GM12874 (cell line): ENCODE results near the gene ANKUB1.

Experiments used
- CTCF ChIP-seq: IDR thresholded peaks from 2 replicates; pipeline ENCODE4 v1.5.1; 2011; ENCODE audit warnings: low read depth, mild to moderate bottlenecking, control low read depth, low read length, moderate library complexity; ENCODE audit not compliant: insufficient read depth

Gene ANKUB1

GRCh38 chr3:149753717-149754116 lies 38.6 kb downstream of the ANKUB1 start:
- no peak for TF ChIP-seq CTCF

DNA sequence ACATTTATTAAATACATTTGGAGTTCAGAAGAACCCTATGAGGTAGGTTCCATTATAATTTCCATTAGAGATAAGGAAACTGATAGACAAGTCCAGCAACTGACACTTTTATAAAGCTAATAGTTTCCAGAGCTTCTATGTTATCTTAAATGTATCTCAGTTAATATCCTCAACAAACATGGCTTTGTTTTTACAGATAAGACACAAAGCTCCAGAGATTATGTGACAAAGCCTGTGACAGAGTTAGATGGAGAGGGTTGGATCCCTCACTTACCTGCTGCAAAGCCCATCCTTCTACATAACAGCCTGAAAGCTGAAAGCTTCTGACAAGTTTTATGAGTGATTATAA lies 39.6 kb downstream of the ANKUB1 start:
- TF ChIP-seq CTCF: no peak

DNA sequence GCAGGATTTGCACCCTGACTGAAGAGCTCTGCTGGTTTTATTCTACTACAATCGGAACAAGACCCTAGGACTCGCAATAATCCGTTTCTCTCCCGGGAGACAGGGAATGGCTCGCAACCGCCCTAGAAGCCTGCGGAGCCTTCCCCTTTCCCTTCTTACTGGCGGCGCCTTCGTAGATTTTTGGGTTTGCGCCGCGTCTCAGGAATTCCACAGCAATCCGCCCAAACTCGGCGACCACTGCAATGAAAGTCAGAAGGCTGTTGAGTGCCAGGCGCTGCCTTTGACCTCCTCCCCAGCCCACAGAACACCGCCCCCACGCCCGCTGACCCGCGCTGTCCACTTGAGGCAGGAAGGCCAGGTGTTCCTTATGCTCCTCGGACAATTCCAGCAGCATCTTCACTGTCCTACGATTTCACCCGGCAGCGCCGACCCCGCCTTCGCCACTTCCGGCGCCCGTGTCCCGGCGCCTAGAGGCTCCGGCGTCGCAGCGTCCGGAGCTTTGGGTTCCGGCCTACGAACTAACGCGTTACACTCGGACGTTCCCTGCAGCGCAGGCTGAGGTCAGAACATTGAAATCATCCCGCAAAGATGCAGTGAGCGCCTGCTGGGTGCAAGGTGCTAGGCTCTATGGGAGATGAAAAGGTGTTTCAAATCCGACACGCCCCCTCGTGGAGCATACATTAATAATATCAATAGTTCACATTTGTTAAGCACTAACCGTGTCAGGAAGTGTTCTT lies 40.1 kb downstream of the ANKUB1 start, which contains the start of gene COMMD2:
COMMD2 (minus strand) TSS at position 439 of the 737 bp plus-strand sequence; CDS start at position 394, 45 bp downstream.
- TF ChIP-seq CTCF: peak; percentile 27; the same call in 1 of the 2 replicates

DNA sequence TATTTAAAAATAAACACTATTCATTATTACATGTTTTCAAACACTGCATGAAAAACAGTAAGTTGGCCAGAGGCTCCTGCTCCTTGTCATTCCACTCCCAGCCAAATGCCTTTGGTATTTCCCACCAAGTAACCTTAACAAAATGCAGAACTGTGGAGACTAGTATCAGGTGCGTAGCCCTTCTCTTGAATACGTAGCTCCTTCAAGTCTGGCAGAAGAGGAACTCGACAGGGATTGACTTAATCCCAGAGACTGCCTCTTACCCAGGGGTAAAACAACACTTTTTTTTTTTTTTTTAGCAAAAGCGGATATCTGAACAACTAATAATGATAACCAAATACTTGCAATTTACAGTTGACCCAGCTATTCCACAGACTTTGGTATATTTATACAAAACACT lies 40.8 kb downstream of the ANKUB1 start:
- TF ChIP-seq CTCF: no peak

DNA sequence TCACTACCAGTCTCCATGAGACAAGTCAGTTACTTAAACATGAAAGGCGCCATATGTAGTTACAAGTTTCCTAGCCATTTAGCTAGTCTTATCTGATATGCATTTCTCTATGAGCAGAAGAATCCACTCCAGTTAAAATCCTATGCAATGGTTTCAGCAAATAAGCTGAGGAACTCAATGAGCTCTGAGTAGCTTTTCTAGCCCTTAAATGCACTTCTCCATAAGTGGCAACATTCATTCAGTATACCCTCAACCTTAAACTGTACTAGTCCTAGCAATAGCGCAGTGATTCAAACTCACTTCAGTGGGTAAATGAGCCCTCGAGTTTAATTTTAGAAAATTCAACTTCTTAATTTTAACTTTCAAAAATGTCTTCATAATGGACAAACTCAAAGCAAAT lies 47.7 kb downstream of the ANKUB1 start:
- TF ChIP-seq CTCF: no peak

DNA sequence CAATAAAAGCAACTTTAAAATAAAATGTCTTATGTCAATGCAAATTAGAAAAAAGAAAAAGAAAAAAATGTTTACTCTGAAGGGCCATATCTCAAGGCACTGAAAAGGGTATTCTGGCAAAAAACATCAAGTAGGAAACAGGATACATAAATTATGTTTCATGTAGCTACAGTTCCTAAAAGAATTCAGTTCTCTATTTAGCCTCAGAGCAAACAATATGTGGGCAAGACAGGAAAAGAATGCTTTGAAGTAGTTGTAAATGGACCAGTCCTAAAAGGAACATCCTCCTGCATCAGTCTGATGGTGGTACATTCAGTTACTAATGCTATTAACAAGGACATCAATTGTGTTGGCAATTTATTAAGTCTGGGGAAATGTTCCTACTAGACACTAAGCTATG lies 48.2 kb downstream of the ANKUB1 start:
- no peak for TF ChIP-seq CTCF

DNA sequence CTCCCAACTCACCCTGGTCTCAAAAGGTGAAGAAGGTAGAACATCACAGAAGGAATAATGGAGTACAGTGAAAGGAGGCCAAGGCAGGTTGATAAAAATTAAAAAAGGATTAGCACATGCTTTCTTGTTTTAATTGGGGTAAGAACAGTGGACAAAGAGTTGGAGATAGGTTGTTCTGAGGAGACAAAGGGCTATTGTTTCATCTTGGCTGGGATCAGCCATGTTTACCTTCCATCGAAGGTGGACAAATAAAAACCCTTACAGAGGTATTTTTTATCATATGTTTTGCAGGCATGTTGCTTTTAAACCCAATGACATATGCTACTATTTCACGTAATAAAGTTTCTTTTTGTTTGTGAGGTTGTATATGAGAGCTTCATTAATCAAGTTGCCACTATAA lies 53.0 kb downstream of the ANKUB1 start:
- TF ChIP-seq CTCF: no peak
